A549 (cell line): ENCODE measurements around the gene BMPER. TPM values are rescaled to one million over a fixed set of nuclear protein-coding genes. Genes with fewer than 3 reads are reported as not detected.

Source experiments
- ATAC-seq, 2 experiments: fragments of 200-7000 bp in 1 of 2; fragments of >200 bp in 1 of 2; cut with Nextera tagmentation in 1 of 2; cut with Tn5 transposase in 1 of 2; 3 replicates each; pipeline versions ENCODE4 v1.8.0 to v1.9.1; 2018 to 2020; ENCODE audit warnings: mild to moderate bottlenecking in 1 of 2, moderate library complexity in 1 of 2
- CTCF ChIA-PET: fragments of 300-600 bp; sonication (Branson Sonifier 250); formaldehyde crosslinking; extraction: SDS; loops from one replicate; lab custom pipeline; 2021; ENCODE audit warnings: antibody characterized with exemption, inconsistent platforms; lab: Yijun Ruan, JAX
- POLR2A ChIA-PET: fragments of 350-600 bp; formaldehyde crosslinking; extraction: SDS; loops from one replicate; lab custom pipeline; 2021; ENCODE audit warnings: antibody characterized with exemption, inconsistent platforms; lab: Yijun Ruan, JAX
- DNase-seq, 2 experiments: peaks; one replicate each; pipeline versions ENCODE4 v3.0.0 to v3.0.0-alpha.2; 2011 to 2016; ENCODE audit warnings: low read depth in 1 of 2, low spot score in 1 of 2
- FAIRE-seq: peaks from 2 replicates; lab custom pipeline; 2011; peaks lifted over from hg19 to GRCh38; lab: Jason Lieb, UNC
- H3K27ac ChIP-seq, 2 experiments: fragments of >200 bp; sonication (Bioruptor Twin); formaldehyde crosslinking; 3 replicates each; pipeline ENCODE4 v1.5.1; 2016 to 2017
- H3K4me1 ChIP-seq: fragments of >200 bp; sonication (Bioruptor Twin); formaldehyde crosslinking; 3 replicates; pipeline ENCODE4 v1.6.1; 2016
- H3K4me2 ChIP-seq: fragments of >200 bp; sonication (Bioruptor Twin); formaldehyde crosslinking; 3 replicates; pipeline ENCODE4 v1.6.1; 2016
- H3K4me3 ChIP-seq: fragments of >200 bp; sonication (Bioruptor Twin); formaldehyde crosslinking; 3 replicates; pipeline ENCODE4 v1.5.1; 2016
- H3K9me3 ChIP-seq: fragments of >200 bp; sonication (Bioruptor Twin); formaldehyde crosslinking; 3 replicates; pipeline ENCODE4 v1.6.1; 2016
- ATOH8 ChIP-seq: fragments of 250-450 bp; sonication (Bioruptor Pico); IDR thresholded peaks from 2 replicates; pipeline ENCODE4 v1.5.0; 2020; ENCODE audit warnings: low read depth, mild to moderate bottlenecking, moderate library complexity
- BCL3 ChIP-seq: fragments of >200 bp; sonication (Bioruptor Twin); formaldehyde crosslinking; IDR thresholded peaks from 3 replicates; pipeline ENCODE4 v1.6.1; 2016
- BHLHE40 ChIP-seq: IDR thresholded peaks from 2 replicates; pipeline ENCODE4 v1.6.1; 2012; ENCODE audit warnings: low read depth, low read length, inconsistent platforms
- CBX2 ChIP-seq: fragments of 200-600 bp; sonication (generic); IDR thresholded peaks from 2 replicates; pipeline ENCODE4 v1.6.1; 2016; ENCODE audit warnings: low read depth, mild to moderate bottlenecking, borderline replicate concordance
- CBX8 ChIP-seq: fragments of 200-600 bp; sonication (generic); IDR thresholded peaks from 2 replicates; pipeline ENCODE4 v1.6.1; 2016
- EHF ChIP-seq: fragments of 250-450 bp; sonication (Bioruptor Pico); IDR thresholded peaks from 2 replicates; pipeline ENCODE4 v1.5.0; 2020; ENCODE audit warnings: mild to moderate bottlenecking
- ELK1 ChIP-seq: fragments of 150-350 bp; IDR thresholded peaks from 2 replicates; pipeline ENCODE4 v1.6.1; 2014; ENCODE audit warnings: low read depth, mild to moderate bottlenecking, low read length
- EP300 ChIP-seq, 2 experiments: fragments of >200 bp; sonication (Bioruptor Twin); formaldehyde crosslinking; IDR thresholded peaks; 2 replicates in 1 of 2; 3 replicates in 1 of 2; pipeline ENCODE4 v1.6.1; 2016 to 2017
- ESRRA ChIP-seq: fragments of 150-350 bp; IDR thresholded peaks from 2 replicates; pipeline ENCODE4 v1.6.1; 2014; ENCODE audit warnings: mild to moderate bottlenecking, low read length, borderline replicate concordance
- FOSB ChIP-seq: fragments of 250-450 bp; sonication (Bioruptor Pico); IDR thresholded peaks from 2 replicates; pipeline ENCODE4 v1.5.0; 2020; ENCODE audit warnings: mild to moderate bottlenecking, moderate library complexity
- FOSL2 ChIP-seq, 2 experiments: fragments of 450-650 bp in 1 of 2; fragments of >200 bp in 1 of 2; sonication (Bioruptor Twin) in 1 of 2; formaldehyde crosslinking; IDR thresholded peaks; 2 replicates each; pipeline versions ENCODE4 v1.5.0 to v1.6.1; 2016 to 2020; ENCODE audit warnings: mild to moderate bottlenecking in 1 of 2, moderate library complexity in 1 of 2
- GATA3 ChIP-seq: IDR thresholded peaks from 2 replicates; pipeline ENCODE4 v1.6.1; 2012; ENCODE audit warnings: borderline replicate concordance
- HDAC2 ChIP-seq: fragments of 200-600 bp; sonication (generic); IDR thresholded peaks from 2 replicates; pipeline ENCODE4 v1.6.1; 2016
- HES2 ChIP-seq: fragments of >200 bp; sonication (Bioruptor Twin); formaldehyde crosslinking; IDR thresholded peaks from 2 replicates; pipeline ENCODE4 v1.6.1; 2016
- HOXA7 ChIP-seq: fragments of 250-450 bp; sonication (Bioruptor Pico); IDR thresholded peaks from 2 replicates; pipeline ENCODE4 v1.5.0; 2020; ENCODE audit warnings: mild to moderate bottlenecking, moderate library complexity
- HOXB13 ChIP-seq: fragments of 250-450 bp; sonication (Bioruptor Pico); IDR thresholded peaks from 2 replicates; pipeline ENCODE4 v1.5.0; 2020; ENCODE audit warnings: low read depth, mild to moderate bottlenecking, moderate library complexity
- JUN ChIP-seq, 2 experiments: fragments of >200 bp; sonication (Bioruptor Twin); formaldehyde crosslinking; IDR thresholded peaks; 2 replicates in 1 of 2; 3 replicates in 1 of 2; pipeline ENCODE4 v1.6.1; 2016 to 2017
- JUNB ChIP-seq: fragments of >200 bp; sonication (Bioruptor Twin); formaldehyde crosslinking; IDR thresholded peaks from 2 replicates; pipeline ENCODE4 v1.6.1; 2016
- KDM1A ChIP-seq: fragments of 200-600 bp; sonication (generic); IDR thresholded peaks from 2 replicates; pipeline ENCODE4 v1.6.1; 2016; ENCODE audit warnings: low read depth, mild to moderate bottlenecking
- KDM5A ChIP-seq: fragments of 200-600 bp; sonication (generic); IDR thresholded peaks from 2 replicates; pipeline ENCODE4 v1.6.1; 2016; ENCODE audit warnings: antibody characterized with exemption, mild to moderate bottlenecking
- MAFK ChIP-seq: fragments of 450-650 bp; IDR thresholded peaks from 2 replicates; pipeline ENCODE4 v1.6.1; 2014; ENCODE audit not compliant: partially characterized antibody
- MAZ ChIP-seq: fragments of 150-350 bp; IDR thresholded peaks from 2 replicates; pipeline ENCODE4 v1.6.1; 2014; ENCODE audit warnings: antibody characterized with exemption, low read depth, low read length, borderline replicate concordance
- POLR2A ChIP-seq: IDR thresholded peaks from 2 replicates; pipeline ENCODE4 v1.6.1; 2012; ENCODE audit warnings: mild to moderate bottlenecking, low read length
- RAD21 ChIP-seq, 2 experiments: fragments of >200 bp in 1 of 2; sonication (Bioruptor Twin) in 1 of 2; formaldehyde crosslinking in 1 of 2; IDR thresholded peaks in 1 of 2; conservative IDR thresholded peaks in 1 of 2; 2 replicates in 1 of 2; 3 replicates in 1 of 2; pipeline ENCODE4 v1.6.1; 2012 to 2018; ENCODE audit warnings: inconsistent platforms in 1 of 2
- RARB ChIP-seq: fragments of 250-450 bp; sonication (Bioruptor Pico); IDR thresholded peaks from 2 replicates; pipeline ENCODE4 v1.8.0; 2021; ENCODE audit warnings: mild to moderate bottlenecking, moderate library complexity
- RNF2 ChIP-seq: fragments of 200-600 bp; sonication (generic); IDR thresholded peaks from 2 replicates; pipeline ENCODE4 v1.6.1; 2016; ENCODE audit warnings: low read depth, mild to moderate bottlenecking, antibody characterized with exemption, moderate library complexity, borderline replicate concordance
- SREBF2 ChIP-seq: fragments of 450-650 bp; IDR thresholded peaks from 2 replicates; pipeline ENCODE4 v1.6.1; 2014; ENCODE audit warnings: mild to moderate bottlenecking, moderate library complexity
- TP53 ChIP-seq: fragments of 250-450 bp; sonication (Bioruptor Pico); IDR thresholded peaks from 2 replicates; pipeline ENCODE4 v1.5.0; 2021; ENCODE audit warnings: mild to moderate bottlenecking, moderate library complexity
- ZFP36 ChIP-seq: fragments of 450-650 bp; IDR thresholded peaks from 2 replicates; pipeline ENCODE4 v1.6.1; 2014; ENCODE audit warnings: borderline replicate concordance; ENCODE audit not compliant: partially characterized antibody
- ZSCAN20 ChIP-seq: fragments of 250-450 bp; sonication (Bioruptor Pico); IDR thresholded peaks from 2 replicates; pipeline ENCODE4 v1.8.0; 2022; ENCODE audit warnings: mild to moderate bottlenecking, moderate library complexity
- WGBS: methylation state at CpG from one replicate; pipeline ENCODE4 v1.1.6; 2017; ENCODE audit errors: missing lambda C conversion rate; 5-methylcytosine and 5-hydroxymethylcytosine counted together
- polyA plus RNA-seq, 4 experiments: library from polyadenylated mRNA; depleted of rRNA in 3 of 4; stranded (reverse); fragments of >200 nt; fragmentation: RNase III in 1 of 4; extraction: RNeasy Plus Mini Kit Qiagen cat#74134 plus additional on column Dnase treatment in 1 of 4; gene quantifications; 2 replicates in 3 of 4; 3 replicates in 1 of 4; pipeline ENCODE4 v1.2.3, GENCODE V29; 2011 to 2017
- TF ChIP-seq, protein P1 (sequence below): IDR thresholded peaks from 2 replicates; pipeline ENCODE4 v1.6.1; 2012

BMPER gene
- polyA plus RNA-seq, 2 of the 4 experiments (the other 2 are of a cell fraction): 5.0 to 5.8 TPM

- Histone ChIP-seq H3K4me3 (no peak overlapping the region), H3K9me3 (no peaks in the 10 kb centered on the region), H3K27ac (no peak overlapping the region), H3K4me1 (peaks cover 22% of the 10 kb centered on the region), H3K4me2 (no peak overlapping the region)
- CTCF ChIA-PET: interaction anchor here (1.0 to 2.2 kb wide), 3 partner anchors 19 to 68 kb away, joined by 3 to 6 read pairs (median 6); no protein-coding TSS in a partner anchor
- TF ChIP-seq CBX2 (no peak), RNF2 (no peak), EP300 (IDR thresholded peaks at IDR 0.05) (no peak), RAD21 (conservative IDR thresholded peaks at IDR 0.05 in 1 of 2, IDR thresholded peaks at IDR 0.05 in 1 of 2) (no peak), POLR2A (no peak), MAZ (no peak), KDM5A (no peak), JUN (IDR thresholded peaks at IDR 0.05) (no peak), HOXB13 (no peak), EHF (CRISPR knock-in tag) (no peak), ESRRA (no peak), HDAC2 (no peak), HOXA7 (CRISPR knock-in tag) (no peak), KDM1A (no peak), CBX8 (no peak), BHLHE40 (no peak), ZFP36 (no peak)
- ATAC-seq (no peak), FAIRE-seq (no peak), DNase-seq (no peak)
- POLR2A ChIA-PET: no interaction called here
- WGBS: 59% methylated on average over 3 of the region's 3 CpGs
These were observed 28.6 kb upstream of the BMPER start for GRCh38 chr7:33876596-33877274.

DNA sequence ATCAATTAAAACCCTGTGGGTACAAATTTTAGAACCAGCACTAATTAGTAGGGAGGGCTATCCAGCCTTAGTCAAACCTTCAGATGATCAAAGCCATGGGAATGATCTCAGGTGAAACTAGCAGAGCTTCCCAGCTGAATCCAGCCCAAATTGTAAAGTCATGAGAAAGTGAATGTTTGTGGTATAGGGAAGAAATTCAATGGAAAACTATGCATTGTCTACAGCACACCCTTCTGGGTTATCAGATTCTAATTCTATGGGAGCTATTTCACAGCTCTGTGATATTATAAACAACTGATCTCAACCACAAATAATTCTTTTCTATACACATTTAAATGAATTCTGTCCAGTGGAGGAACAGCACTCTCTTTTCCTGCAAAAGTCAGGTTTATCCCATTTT is 24.6 kb upstream of the BMPER start:
- ChIA-PET CTCF (interaction anchor here (1.4 to 4.8 kb wide), 2 partner anchors 14 to 21 kb away, joined by 4 to 29 read pairs; no protein-coding TSS in a partner anchor), POLR2A (no interaction called here)
- H3K4me2 ChIP-seq: no peak overlapping the region
- H3K27ac ChIP-seq: no peak overlapping the region
- 0 out of 3 replicates have a peak, but pooled peaks cover under 1% of the 10 kb centered on the region for H3K4me1 ChIP-seq
- TF ChIP-seq CBX2 (no peak), TP53 (CRISPR knock-in tag) (no peak), HDAC2 (no peak), RARB (no peak), HES2 (no peak), ZFP36 (no peak), SREBF2 (no peak), BCL3 (no peak), FOSL2 (IDR thresholded peaks at IDR 0.05) (no peak), FOSL2 (CRISPR knock-in tag; IDR thresholded peaks at IDR 0.05) (no peak)
- TF ChIP-seq, protein P1, sequence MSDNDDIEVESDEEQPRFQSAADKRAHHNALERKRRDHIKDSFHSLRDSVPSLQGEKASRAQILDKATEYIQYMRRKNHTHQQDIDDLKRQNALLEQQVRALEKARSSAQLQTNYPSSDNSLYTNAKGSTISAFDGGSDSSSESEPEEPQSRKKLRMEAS: no peak
- TF ChIP-seq, all 56 proteins: peak for 0
- no peak overlapping the region for H3K4me3 ChIP-seq
- ATAC-seq: no peak
- DNase-seq: no peak
- FAIRE-seq: no peak
- H3K9me3 ChIP-seq: no peaks in the 10 kb centered on the region

GRCh38 chr7:33881316-33881715 is 24.0 kb upstream of the BMPER start:
- FAIRE-seq: no peak
- DNase-seq: no peak
- Histone ChIP-seq H3K4me3 (no peak overlapping the region), H3K9me3 (no peaks in the 10 kb centered on the region), H3K27ac (no peak overlapping the region), H3K4me2 (no peak overlapping the region), H3K4me1 (0 out of 3 replicates have a peak, but pooled peaks cover 4% of the 10 kb centered on the region)
- TF ChIP-seq POLR2A: no peak
- no peak for TF ChIP-seq MAZ
- TF ChIP-seq HOXA7 (CRISPR knock-in tag): no peak
- TF ChIP-seq HES2: no peak
- no peak for TF ChIP-seq MAFK
- TF ChIP-seq JUNB: no peak
- no peak for TF ChIP-seq FOSB (CRISPR knock-in tag)
- TF ChIP-seq ATOH8: no peak
- no peak for TF ChIP-seq RARB
- TF ChIP-seq KDM5A: no peak
- no peak for TF ChIP-seq CBX8
- no peak for TF ChIP-seq ZSCAN20 (CRISPR knock-in tag)
- no peak for TF ChIP-seq HOXB13
- TF ChIP-seq, protein P1: no peak
- no peak for TF ChIP-seq FOSL2 (IDR thresholded peaks at IDR 0.05)
- TF ChIP-seq FOSL2 (CRISPR knock-in tag; IDR thresholded peaks at IDR 0.05): no peak
- no peak for TF ChIP-seq GATA3
- no peak for TF ChIP-seq ELK1
- ChIA-PET CTCF (interaction anchor here (1.7 to 4.8 kb wide), 2 partner anchors 14 to 52 kb away, joined by 5 to 29 read pairs; no protein-coding TSS in a partner anchor), POLR2A (no interaction called here)
- WGBS: 62% methylated on average over 4 of the region's 4 CpGs
- ATAC-seq: no peak
